Endothelial cell of umbilical vein (primary cell): ENCODE data around the gene LPP. TPM values are rescaled to one million over a fixed set of nuclear protein-coding genes. Genes with fewer than 3 reads are reported as not detected.

ENCODE experiments used
- BruUV-seq: library from RNA; stranded (reverse); fragments of 400-500 nt; replicated peaks from 2 replicates; lab custom pipeline; 2021; lab: Mats Ljungman, UMichigan
- CTCF ChIA-PET: fragments of 300-600, 350-600 bp; sonication (Branson Sonifier 250); formaldehyde crosslinking; loops from one replicate; lab custom pipeline; 2021; ENCODE audit warnings: antibody characterized with exemption, inconsistent platforms; lab: Charles Lee
- POLR2A ChIA-PET: fragments of 300-600, 350-600 bp; sonication (Branson Sonifier 250); formaldehyde crosslinking; loops from one replicate; lab custom pipeline; 2021; ENCODE audit warnings: antibody characterized with exemption, inconsistent platforms; lab: Charles Lee
- DNase-seq: peaks from one replicate; pipeline ENCODE4 v3.0.0-alpha.2; 2011; ENCODE audit warnings: low read depth, low spot score
- FAIRE-seq: peaks from 2 replicates; lab custom pipeline; 2011; peaks lifted over from hg19 to GRCh38; lab: Jason Lieb, UNC
- H2AFZ ChIP-seq: 2 replicates; pipeline ENCODE4 v1.6.0; 2012; ENCODE audit warnings: low read depth, low read length, control low read depth, inconsistent platforms
- H3K27ac ChIP-seq: 2 replicates; pipeline ENCODE4 v1.5.1; 2011; ENCODE audit warnings: low read depth, mild to moderate bottlenecking, control low read depth, low read length, moderate library complexity; ENCODE audit not compliant: insufficient read depth
- H3K27me3 ChIP-seq, 2 experiments: 2 replicates each; pipeline versions ENCODE4 v1.6.0 to v1.6.1; 2011; ENCODE audit warnings: low read length in 2 of 2, mixed read lengths in 1 of 2; ENCODE audit not compliant: control insufficient read depth in 2 of 2, insufficient read depth in 2 of 2
- H3K36me3 ChIP-seq, 2 experiments: 2 replicates in 1 of 2; 3 replicates in 1 of 2; pipeline ENCODE4 v1.5.1; 2011; ENCODE audit warnings: low read length in 2 of 2, mild to moderate bottlenecking in 1 of 2, moderate library complexity in 1 of 2; ENCODE audit not compliant: control insufficient read depth in 2 of 2, insufficient read depth in 2 of 2; ENCODE audit errors: extremely low read depth in 1 of 2
- H3K4me1 ChIP-seq: 3 replicates; pipeline ENCODE4 v1.5.1; 2011; ENCODE audit warnings: mild to moderate bottlenecking, low read length; ENCODE audit not compliant: control insufficient read depth, insufficient read depth; ENCODE audit errors: extremely low read depth
- H3K4me2 ChIP-seq: 2 replicates; pipeline ENCODE4 v1.6.1; 2011; ENCODE audit warnings: low read length, control low read depth, mixed read lengths; ENCODE audit not compliant: insufficient read depth
- H3K4me3 ChIP-seq, 3 experiments: fragments of 200-600 bp in 1 of 3; sonication (generic), shearing (Covaris generic) in 1 of 3; replicated peaks in 1 of 3; 2 replicates each; pipeline ENCODE4 v1.5.1; 2011 to 2016; ENCODE audit warnings: control low read depth in 3 of 3, low read length in 3 of 3, mild to moderate bottlenecking in 2 of 3, inconsistent platforms in 1 of 3, low read depth in 1 of 3, moderate library complexity in 1 of 3; ENCODE audit not compliant: insufficient read depth in 1 of 3
- H3K79me2 ChIP-seq: 2 replicates; pipeline ENCODE4 v1.6.0; 2012; ENCODE audit warnings: low read length, inconsistent platforms; ENCODE audit not compliant: control insufficient read depth, insufficient read depth
- H3K9ac ChIP-seq: replicated peaks from 2 replicates; pipeline ENCODE3; 2011; ENCODE audit warnings: low read length, control low read depth; ENCODE audit not compliant: insufficient read depth; ENCODE audit errors: extremely low read depth
- H3K9me1 ChIP-seq: replicated peaks from 3 replicates; pipeline ENCODE4 v1.6.0; 2011; ENCODE audit warnings: mild to moderate bottlenecking, low read length; ENCODE audit not compliant: control insufficient read depth, insufficient read depth; ENCODE audit errors: extremely low read depth
- H3K9me3 ChIP-seq: replicated peaks from 2 replicates; pipeline ENCODE4 v1.5.1; 2012; ENCODE audit warnings: low read length, inconsistent platforms; ENCODE audit not compliant: control insufficient read depth, insufficient read depth
- H4K20me1 ChIP-seq: replicated peaks from 2 replicates; pipeline ENCODE3; 2011; ENCODE audit warnings: mild to moderate bottlenecking, low read length; ENCODE audit not compliant: control insufficient read depth, insufficient read depth; ENCODE audit errors: extremely low read depth
- CTCF ChIP-seq, 2 donors: IDR thresholded peaks; 1 replicate in 1 of 2; 2 replicates in 1 of 2; pipeline ENCODE4 v1.5.1; 2011; ENCODE audit warnings: low read length in 2 of 2, mild to moderate bottlenecking in 2 of 2, moderate library complexity in 2 of 2, control low read depth in 1 of 2, inconsistent platforms in 1 of 2, low read depth in 1 of 2; ENCODE audit not compliant: insufficient read depth in 1 of 2; ENCODE audit errors: extremely low read depth in 1 of 2
- EZH2 ChIP-seq: IDR thresholded peaks from 2 replicates; pipeline ENCODE4 v1.6.1; 2012; ENCODE audit warnings: borderline replicate concordance, low read depth, mild to moderate bottlenecking, moderate library complexity, low read length, inconsistent platforms; ENCODE audit not compliant: severe bottlenecking
- FOS ChIP-seq: IDR thresholded peaks from 2 replicates; pipeline ENCODE4 v1.6.1; 2011; ENCODE audit warnings: mild to moderate bottlenecking, low read length, moderate library complexity, borderline replicate concordance; ENCODE audit not compliant: insufficient read depth
- GATA2 ChIP-seq: IDR thresholded peaks from 2 replicates; pipeline ENCODE4 v1.7.0; 2011; ENCODE audit warnings: low read depth, mild to moderate bottlenecking, moderate library complexity, mixed read lengths, low read length; ENCODE audit not compliant: insufficient read length, insufficient read depth
- JUN ChIP-seq: IDR thresholded peaks from 2 replicates; pipeline ENCODE4 v1.6.1; 2011; ENCODE audit warnings: borderline replicate concordance, low read depth; ENCODE audit not compliant: insufficient read length, insufficient read depth
- MYC ChIP-seq: IDR thresholded peaks from one replicate; pipeline ENCODE4 v1.6.1; 2011; ENCODE audit warnings: mild to moderate bottlenecking, low read depth, low read length
- POLR2A ChIP-seq: IDR thresholded peaks from 2 replicates; pipeline ENCODE4 v1.6.1; 2012; ENCODE audit warnings: low read depth, mild to moderate bottlenecking, control low read depth, low read length
- dilution Hi-C: fragments of 300-500 bp; cut with MboI; formaldehyde crosslinking; loops from one replicate; pipeline ENCODE4 v1.15.0; 2019; ENCODE audit warnings: low sequenced_read_pairs; ENCODE audit not compliant: extremely low pct_ligation_motif_present
- intact Hi-C: fragments of 100-400 bp; cut with micrococcal nuclease; formaldehyde crosslinking; loops from one replicate; pipeline ENCODE4 v1.10.0; 2022
- polyA plus RNA-seq, 4 experiments: library from polyadenylated mRNA; depleted of rRNA in 3 of 4; stranded (reverse) in 3 of 4; unstranded in 1 of 4; fragments of >200 nt; gene quantifications; 2 replicates each; pipeline versions ENCODE4 v1.2.1 to v1.2.3, GENCODE V29; 2011 to 2012; ENCODE audit warnings: missing spikeins in 1 of 4
- total RNA-seq: library from RNA; stranded (reverse); gene quantifications from 2 replicates; pipeline ENCODE4 v1.2.3, GENCODE V29; 2021
- TF ChIP-seq, protein P1 (sequence below): IDR thresholded peaks from 2 replicates; pipeline ENCODE4 v1.6.1; 2011; ENCODE audit not compliant: insufficient read depth, insufficient read length

LPP gene
- total and polyA plus RNA-seq, 2 donors (not counting 3 experiments of a cell fraction or from before 2014, with no cell fraction given): 16.9 to 153 TPM

DNA sequence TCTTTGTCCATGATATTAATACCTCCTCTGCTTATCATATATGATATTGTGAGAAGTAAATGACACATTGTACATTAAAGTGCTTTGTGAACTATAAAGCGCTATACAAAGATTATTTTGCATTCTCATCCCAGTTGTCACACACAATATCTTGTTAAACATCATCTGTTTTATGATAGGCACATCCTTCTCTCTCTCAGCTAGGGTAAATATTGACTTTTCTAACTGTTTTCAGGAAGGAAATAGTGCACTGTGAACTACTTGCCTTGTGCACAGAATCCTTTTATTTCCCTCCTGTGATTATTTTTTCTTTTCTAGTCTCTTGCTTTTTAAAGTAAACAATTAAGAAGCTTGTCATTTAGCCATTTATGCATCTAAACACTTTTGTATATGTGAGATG is 388.2 kb downstream of the LPP start:
- dilution Hi-C loops: no loop called here
- Histone ChIP-seq H3K27me3 (no peaks in the 10 kb centered on the region), H4K20me1 (no peaks in the 10 kb centered on the region), H3K9me1 (no peaks in the 10 kb centered on the region), H3K4me3 (no peak overlapping the region), H3K36me3 (no peaks in the 10 kb centered on the region), H3K9ac (no peak overlapping the region), H3K79me2 (no peaks in the 10 kb centered on the region), H3K9me3 (no peaks in the 10 kb centered on the region), H3K27ac (no peak overlapping the region), H3K4me1 (peaks cover 35% of the 10 kb centered on the region), H2AFZ (no peak overlapping the region), H3K4me2 (peak overlapping the region; percentile 51)
- BruUV-seq: no TSS peak
- ChIA-PET POLR2A (no interaction called here), CTCF (interaction anchor here (0.8 to 1.6 kb wide), 4 partner anchors 8 to 412 kb away, joined by 3 to 5 read pairs (median 3); no protein-coding TSS in a partner anchor)
- TF ChIP-seq FOS (no peak), JUN (no peak), GATA2 (no peak), CTCF (IDR thresholded peaks at IDR 0.05; ENCODE audit: extremely low read depth in 1 of 2, insufficient read depth in 1 of 2, low read depth in 1 of 2, low read length in 2 of 2) (no peak), MYC (no peak), POLR2A (no peak), EZH2 (no peak)
- TF ChIP-seq, protein P1, sequence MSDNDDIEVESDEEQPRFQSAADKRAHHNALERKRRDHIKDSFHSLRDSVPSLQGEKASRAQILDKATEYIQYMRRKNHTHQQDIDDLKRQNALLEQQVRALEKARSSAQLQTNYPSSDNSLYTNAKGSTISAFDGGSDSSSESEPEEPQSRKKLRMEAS: no peak
- DNase-seq (peak; percentile 49), FAIRE-seq (no peak)
- intact Hi-C loops: no loop called here
